K562 (cell line): ENCODE data around the gene FADD. TPM values are rescaled to one million over a fixed set of nuclear protein-coding genes. Genes with fewer than 3 reads are reported as not detected.

ENCODE experiments used
- ATAC-seq: fragments of 200-7000 bp; cut with Tn5 transposase; 3 replicates; pipeline ENCODE4 v1.9.1; 2020; ENCODE audit warnings: moderate library complexity
- BruUV-seq: library from RNA; stranded (reverse); fragments of 400-500 nt; replicated peaks from 2 replicates; lab custom pipeline; 2021; lab: Mats Ljungman, UMichigan
- CTCF ChIA-PET: fragments of 300-600 bp; formaldehyde crosslinking; extraction: SDS; loops from one replicate; lab custom pipeline; 2021; ENCODE audit warnings: low intra/inter-chr PET ratio; lab: Yijun Ruan, JAX
- POLR2A ChIA-PET: fragments of 300-600, 350-650 bp; sonication (Branson Sonifier 250); formaldehyde crosslinking; extraction: SDS; loops from one replicate; lab custom pipeline; 2021; ENCODE audit warnings: antibody characterized with exemption, inconsistent platforms; lab: Yijun Ruan, JAX
- DNase-seq, 4 experiments: peaks; one replicate each; pipeline versions ENCODE4 v3.0.0 to v3.0.0-alpha.2; 2011 to 2018; ENCODE audit warnings: low spot score in 3 of 4, mixed read lengths in 3 of 4; ENCODE audit errors: extremely low read depth in 1 of 4
- FAIRE-seq: peaks from 2 replicates; lab custom pipeline; 2011; peaks lifted over from hg19 to GRCh38; lab: Jason Lieb, UNC
- H2AFZ ChIP-seq: 2 replicates; pipeline ENCODE4 v1.6.0; 2011; ENCODE audit warnings: low read depth, low read length, control low read depth, inconsistent platforms
- H3K27ac ChIP-seq: fragments of 200-600 bp; 3 replicates; pipeline ENCODE4 v1.8.0; 2011; ENCODE audit warnings: low read depth, mild to moderate bottlenecking, control low read depth, inconsistent platforms, low read length, moderate library complexity, mixed read lengths; ENCODE audit errors: extremely low read depth
- H3K27me3 ChIP-seq, 2 experiments: fragments of 300-600 bp in 1 of 2; 2 replicates in 1 of 2; 3 replicates in 1 of 2; pipeline versions ENCODE4 v1.6.0 to v1.8.0; 2011; ENCODE audit warnings: inconsistent platforms in 2 of 2, low read length in 2 of 2, mild to moderate bottlenecking in 1 of 2, mixed read lengths in 1 of 2, moderate library complexity in 1 of 2; ENCODE audit not compliant: control insufficient read depth in 2 of 2, insufficient read depth in 2 of 2
- H3K36me3 ChIP-seq: fragments of 300-600 bp; 3 replicates; pipeline ENCODE4 v1.8.0; 2011; ENCODE audit warnings: mild to moderate bottlenecking, low read length, inconsistent platforms; ENCODE audit not compliant: control insufficient read depth, insufficient read depth
- H3K4me1 ChIP-seq, 2 experiments: fragments of 200-600 bp in 1 of 2; replicated peaks in 1 of 2; 2 replicates in 1 of 2; 3 replicates in 1 of 2; pipeline versions ENCODE4 v1.5.1 to v1.8.0; 2011; ENCODE audit warnings: inconsistent platforms in 2 of 2, low read length in 2 of 2, mild to moderate bottlenecking in 1 of 2, mixed read lengths in 1 of 2, moderate library complexity in 1 of 2; ENCODE audit not compliant: control insufficient read depth in 2 of 2, insufficient read depth in 2 of 2
- H3K4me2 ChIP-seq: 2 replicates; pipeline ENCODE4 v1.6.1; 2011; ENCODE audit warnings: low read length, control low read depth, inconsistent platforms, mixed read lengths; ENCODE audit not compliant: insufficient read depth
- H3K4me3 ChIP-seq: fragments of 200-600 bp; sonication (generic), shearing (Covaris generic); 2 replicates; pipeline ENCODE4 v1.5.1; 2016; ENCODE audit warnings: control low read depth, inconsistent platforms
- H3K79me2 ChIP-seq: fragments of 200-600 bp; 3 replicates; pipeline ENCODE4 v1.8.0; 2011; ENCODE audit warnings: low read length, inconsistent platforms; ENCODE audit not compliant: control insufficient read depth, insufficient read depth
- H3K9ac ChIP-seq, 2 experiments: 2 replicates each; pipeline versions ENCODE4 v1.6.0 to v1.6.1; 2011; ENCODE audit warnings: low read depth in 2 of 2, low read length in 2 of 2, control low read depth in 1 of 2, inconsistent platforms in 1 of 2, mild to moderate bottlenecking in 1 of 2, mixed read lengths in 1 of 2; ENCODE audit not compliant: insufficient read depth in 1 of 2
- H3K9me1 ChIP-seq: one replicate; pipeline ENCODE4 v1.6.0; 2011; ENCODE audit warnings: inconsistent platforms, mild to moderate bottlenecking, low read length, moderate library complexity; ENCODE audit not compliant: control insufficient read depth, insufficient read depth
- H3K9me3 ChIP-seq: replicated peaks from 2 replicates; pipeline ENCODE4 v1.5.1; 2011; ENCODE audit warnings: low read depth, low read length, inconsistent platforms; ENCODE audit not compliant: control insufficient read depth, insufficient read depth
- H4K20me1 ChIP-seq: replicated peaks from 2 replicates; pipeline ENCODE4 v1.6.1; 2011; ENCODE audit warnings: low read length, inconsistent platforms, mixed read lengths; ENCODE audit not compliant: control insufficient read depth, insufficient read depth
- AFF4 ChIP-seq: sonication (generic); formaldehyde crosslinking; IDR thresholded peaks from 2 replicates; pipeline ENCODE4 v1.8.0; 2023; ENCODE audit warnings: mild to moderate bottlenecking, missing genetic modification reagents
- ARHGAP35 ChIP-seq: fragments of 450-650 bp; IDR thresholded peaks from 2 replicates; pipeline ENCODE4 v1.6.1; 2018; ENCODE audit not compliant: partially characterized antibody
- BRF1 ChIP-seq: IDR thresholded peaks from 3 replicates; pipeline ENCODE4 v1.6.1; 2011; ENCODE audit warnings: borderline replicate concordance, mild to moderate bottlenecking; ENCODE audit not compliant: insufficient read length; ENCODE audit errors: extremely low read depth
- HDAC2 ChIP-seq: fragments of 450-650 bp; IDR thresholded peaks from 2 replicates; pipeline ENCODE4 v1.6.1; 2016; ENCODE audit warnings: mild to moderate bottlenecking
- JUND ChIP-seq, 2 experiments: IDR thresholded peaks; 2 replicates in 1 of 2; 3 replicates in 1 of 2; pipeline ENCODE4 v1.6.1; 2011; ENCODE audit warnings: borderline replicate concordance in 2 of 2, low read depth in 2 of 2, low read length in 2 of 2, improper control_type of control experiment in 1 of 2, missing biosample characterization in 1 of 2, missing genetic modification characterization in 1 of 2, missing genetic modification reagents in 1 of 2
- NR1H2 ChIP-seq: sonication (generic); formaldehyde crosslinking; IDR thresholded peaks from 2 replicates; pipeline ENCODE4 v1.4.0; 2020; ENCODE audit warnings: mild to moderate bottlenecking, missing genetic modification reagents
- PHF21A ChIP-seq: fragments of 450-650 bp; IDR thresholded peaks from 2 replicates; pipeline ENCODE4 v1.6.1; 2017; ENCODE audit warnings: low read depth, borderline replicate concordance
- POLR2G ChIP-seq: fragments of 200-400 bp; formaldehyde crosslinking; IDR thresholded peaks from 2 replicates; pipeline ENCODE4 v1.6.1; 2017; ENCODE audit warnings: low read depth, mild to moderate bottlenecking, antibody characterized with exemption, low read length, moderate library complexity
- RNF2 ChIP-seq: sonication (generic); IDR thresholded peaks from 2 replicates; pipeline ENCODE4 v1.6.1; 2016
- TCFL5 ChIP-seq: fragments of 250-450 bp; sonication (Bioruptor Pico); conservative IDR thresholded peaks from 2 replicates; pipeline ENCODE4 v1.6.1; 2021; ENCODE audit warnings: mild to moderate bottlenecking, moderate library complexity, matching md5 sums
- YY1 ChIP-seq, 3 experiments: IDR thresholded peaks; 2 replicates each; pipeline ENCODE4 v1.6.1; 2011; ENCODE audit warnings: low read length in 2 of 3, mild to moderate bottlenecking in 2 of 3, moderate library complexity in 2 of 3, borderline replicate concordance in 1 of 3, control low read depth in 1 of 3, low read depth in 1 of 3; ENCODE audit not compliant: insufficient read depth in 3 of 3, insufficient replicate concordance in 2 of 3, control insufficient read depth in 1 of 3, insufficient read length in 1 of 3; ENCODE audit errors: extremely low read depth in 1 of 3
- ZNF217 ChIP-seq: sonication (generic); formaldehyde crosslinking; IDR thresholded peaks from 2 replicates; pipeline ENCODE4 v1.8.0; 2022; ENCODE audit warnings: mild to moderate bottlenecking, missing genetic modification reagents
- WGBS: fragments of 100-300 bp; shearing (Covaris generic); methylation state at CpG from one replicate; pipeline ENCODE4 v1.1.6; 2016; ENCODE audit warnings: low coverage, mixed read lengths; ENCODE audit not compliant: insufficient coverage; ENCODE audit errors: missing lambda C conversion rate; 5-methylcytosine and 5-hydroxymethylcytosine counted together
- in situ Hi-C: fragments of 300-500 bp; cut with MboI; formaldehyde crosslinking; loops from 4 replicates; pipeline ENCODE4 v1.15.0; 2018; ENCODE audit warnings: inconsistent platforms, mixed read lengths
- intact Hi-C: fragments of 100-400 bp; cut with micrococcal nuclease; formaldehyde crosslinking; loops from 2 replicates; pipeline ENCODE4 v1.14.2; 2022
- polyA plus RNA-seq, 8 experiments: library from polyadenylated mRNA; depleted of rRNA in 4 of 8; stranded (reverse) in 5 of 8; unstranded in 3 of 8; fragments of >200 nt; fragmentation: Nextera tagmentation in 2 of 8; fragmentation: Illumina TruSeq in 1 of 8; extraction: Ambion mirVana in 2 of 8; extraction: Trizol in 1 of 8; gene quantifications; 2 replicates each; pipeline versions ENCODE4 v1.2.1 to v1.2.3, GENCODE V29; 2011 to 2014; ENCODE audit warnings: inconsistent platforms in 1 of 8, missing spikeins in 1 of 8
- total RNA-seq, 7 experiments: library from RNA; depleted of rRNA in 6 of 7; stranded (reverse); fragments of >200 nt in 6 of 7; fragmentation: Illumina TruSeq in 2 of 7; extraction: Trizol in 2 of 7; gene quantifications; 2 replicates each; pipeline versions ENCODE4 v1.2.1 to v1.2.3, GENCODE V29; 2011 to 2021; ENCODE audit warnings: low replicate concordance in 1 of 7
- TF ChIP-seq, protein P1 (sequence below): sonication (generic); formaldehyde crosslinking; IDR thresholded peaks from 2 replicates; pipeline ENCODE4 v1.4.0; 2020; ENCODE audit warnings: mild to moderate bottlenecking, missing genetic modification reagents
- TF ChIP-seq, protein P2 (sequence below): fragments of 450-650 bp; IDR thresholded peaks from 2 replicates; pipeline ENCODE4 v1.6.1; 2016

Gene FADD
- total and polyA plus RNA-seq, 9 of the 15 experiments (the other 6 are each of a cell fraction or from before 2014, with no cell fraction given): 0.29 to 26.9 (median 20.4) TPM

- FAIRE-seq: no peak
- H4K20me1 ChIP-seq: peaks cover 32% of the 10 kb centered on the region
- no TSS peak for BruUV-seq
These were observed 1.3 kb downstream of the FADD start for GRCh38 chr11:70204466-70204799.

More at GRCh38 chr11:70204466-70204799, 1.3 kb downstream of the FADD start:
- Histone ChIP-seq H3K4me3 (peak overlapping the region; percentile 94), H3K9ac (peak overlapping the region; percentile 88 to 97), H3K36me3 (peaks cover 37% of the 10 kb centered on the region), H3K27me3 (peaks cover 0 to 2% of the 10 kb centered on the region in 2 experiments; a peak in 1 of 5 replicates), H3K4me2 (peak overlapping the region; percentile 97), H3K79me2 (peaks cover 50% of the 10 kb centered on the region), H3K4me1 (peaks cover 15 to 37% of the 10 kb centered on the region in 2 experiments; a peak in 4 of 5 replicates), H3K9me3 (no peaks in the 10 kb centered on the region; the same call in 1 of the 2 replicates), H3K9me1 (peaks cover 7% of the 10 kb centered on the region), H3K27ac (peak overlapping the region; percentile 91), H2AFZ (no peak overlapping the region)
- WGBS: 3% methylated on average over 4 of the region's 4 CpGs
- in situ Hi-C loops (no loop called here), intact Hi-C loops (loop anchor here (10.0 kb wide), 2 partner anchors 190 to 240 kb away; partner anchors contain the start of gene CTTN)
- TF ChIP-seq ARHGAP35 (peak; percentile 16), ZNF217 (no peak), YY1 (IDR thresholded peaks at IDR 0.05; ENCODE audit: borderline replicate concordance in 1 of 3, control insufficient read depth in 1 of 3, extremely low read depth in 1 of 3, insufficient read depth in 3 of 3, insufficient read length in 1 of 3, insufficient replicate concordance in 2 of 3, low read depth in 1 of 3, low read length in 2 of 3) (peak in 1 of 3 experiments; percentile 30), JUND (IDR thresholded peaks at IDR 0.05; ENCODE audit: borderline replicate concordance, low read depth, low read length) (peak; percentile 12; the same call in 1 of the 2 replicates), JUND (tag; IDR thresholded peaks at IDR 0.05; ENCODE audit: borderline replicate concordance, low read depth, low read length) (no peak), AFF4 (CRISPR knock-in tag) (0 out of 2 replicates have a peak, but pooled peaks have one; percentile 12), POLR2G (no peak), TCFL5 (CRISPR knock-in tag) (no peak), HDAC2 (no peak), NR1H2 (CRISPR knock-in tag) (no peak), RNF2 (no peak), BRF1 (no peak), PHF21A (0 out of 2 replicates have a peak, but pooled peaks have one; percentile 46)
- TF ChIP-seq, protein P1, sequence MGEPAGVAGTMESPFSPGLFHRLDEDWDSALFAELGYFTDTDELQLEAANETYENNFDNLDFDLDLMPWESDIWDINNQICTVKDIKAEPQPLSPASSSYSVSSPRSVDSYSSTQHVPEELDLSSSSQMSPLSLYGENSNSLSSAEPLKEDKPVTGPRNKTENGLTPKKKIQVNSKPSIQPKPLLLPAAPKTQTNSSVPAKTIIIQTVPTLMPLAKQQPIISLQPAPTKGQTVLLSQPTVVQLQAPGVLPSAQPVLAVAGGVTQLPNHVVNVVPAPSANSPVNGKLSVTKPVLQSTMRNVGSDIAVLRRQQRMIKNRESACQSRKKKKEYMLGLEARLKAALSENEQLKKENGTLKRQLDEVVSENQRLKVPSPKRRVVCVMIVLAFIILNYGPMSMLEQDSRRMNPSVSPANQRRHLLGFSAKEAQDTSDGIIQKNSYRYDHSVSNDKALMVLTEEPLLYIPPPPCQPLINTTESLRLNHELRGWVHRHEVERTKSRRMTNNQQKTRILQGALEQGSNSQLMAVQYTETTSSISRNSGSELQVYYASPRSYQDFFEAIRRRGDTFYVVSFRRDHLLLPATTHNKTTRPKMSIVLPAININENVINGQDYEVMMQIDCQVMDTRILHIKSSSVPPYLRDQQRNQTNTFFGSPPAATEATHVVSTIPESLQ (CRISPR knock-in tag): no peak
- TF ChIP-seq, protein P2, sequence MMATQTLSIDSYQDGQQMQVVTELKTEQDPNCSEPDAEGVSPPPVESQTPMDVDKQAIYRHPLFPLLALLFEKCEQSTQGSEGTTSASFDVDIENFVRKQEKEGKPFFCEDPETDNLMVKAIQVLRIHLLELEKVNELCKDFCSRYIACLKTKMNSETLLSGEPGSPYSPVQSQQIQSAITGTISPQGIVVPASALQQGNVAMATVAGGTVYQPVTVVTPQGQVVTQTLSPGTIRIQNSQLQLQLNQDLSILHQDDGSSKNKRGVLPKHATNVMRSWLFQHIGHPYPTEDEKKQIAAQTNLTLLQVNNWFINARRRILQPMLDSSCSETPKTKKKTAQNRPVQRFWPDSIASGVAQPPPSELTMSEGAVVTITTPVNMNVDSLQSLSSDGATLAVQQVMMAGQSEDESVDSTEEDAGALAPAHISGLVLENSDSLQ: 0 out of 2 replicates have a peak, but pooled peaks have one; percentile 12
- ChIA-PET POLR2A (interaction anchor here (0.6 to 2.2 kb wide), 11 partner anchors 8 to 802 kb away, joined by 3 to 6 read pairs (median 4); no protein-coding TSS in a partner anchor), CTCF (no interaction called here)
- peak; percentile 63 for ATAC-seq
- DNase-seq: peak in 3 of 4 experiments; percentile 51 to 68 (median 58)
